Neural crest cell (in vitro differentiated cells): ENCODE data around the gene TRIO. TPM values are rescaled to one million over a fixed set of nuclear protein-coding genes. Genes with fewer than 3 reads are reported as not detected.
A peak's percentile ranks its signal among the peaks of the same experiment; 100 is the strongest.

Source experiments
- DNase-seq: peaks from one replicate; pipeline ENCODE4 v3.0.0; 2021; ENCODE audit warnings: low read depth, mixed read lengths, low spot score
- H3K27ac Mint-ChIP-seq: one replicate; pipeline ENCODE4 v1.8.0; 2021; ENCODE audit warnings: mild to moderate bottlenecking, mixed read lengths; ENCODE audit not compliant: unreplicated experiment
- H3K27me3 Mint-ChIP-seq: 2 replicates; pipeline ENCODE4 v1.8.0; 2021; ENCODE audit warnings: low read depth, mild to moderate bottlenecking, mixed read lengths
- H3K36me3 Mint-ChIP-seq: 2 replicates; pipeline ENCODE4 v1.8.0; 2021; ENCODE audit warnings: low read depth, mild to moderate bottlenecking, mixed read lengths
- H3K4me1 Mint-ChIP-seq: 2 replicates; pipeline ENCODE4 v1.8.0; 2021; ENCODE audit warnings: mixed read lengths
- H3K4me3 Mint-ChIP-seq: one replicate; pipeline ENCODE4 v1.8.0; 2021; ENCODE audit warnings: mild to moderate bottlenecking, mixed read lengths
- H3K9me3 Mint-ChIP-seq: 2 replicates; pipeline ENCODE4 v1.8.0; 2021; ENCODE audit warnings: mixed read lengths
- CTCF ChIP-seq: fragments of 200-600 bp; sonication (generic); conservative IDR thresholded peaks from 2 replicates; pipeline ENCODE4 v1.5.0; 2021; ENCODE audit warnings: antibody characterized with exemption, mild to moderate bottlenecking
- total RNA-seq: library from RNA; stranded (reverse); gene quantifications from 2 replicates; pipeline ENCODE4 v1.2.1, GENCODE V29; 2021

Gene TRIO
- total RNA-seq, 1 donor from 2014 or later, result 134 TPM

GRCh38 chr5:14402424-14402823 is 259.3 kb downstream of the TRIO start:
- H3K27ac Mint-ChIP-seq, result no peak overlapping the region
- peaks cover 30% of the 10 kb centered on the region for H3K36me3 Mint-ChIP-seq
- TF ChIP-seq CTCF, result no peak
- peaks cover 4% of the 10 kb centered on the region for H3K9me3 Mint-ChIP-seq
- no peak overlapping the region for H3K4me3 Mint-ChIP-seq
- no peaks in the 10 kb centered on the region for H3K27me3 Mint-ChIP-seq
- no peak for DNase-seq
- peaks cover 16% of the 10 kb centered on the region for H3K4me1 Mint-ChIP-seq

GRCh38 chr5:14404780-14405179 is 261.6 kb downstream of the TRIO start:
- peaks cover 35% of the 10 kb centered on the region for H3K36me3 Mint-ChIP-seq
- no peak overlapping the region for H3K27ac Mint-ChIP-seq

GRCh38 chr5:14405267-14405666 is 262.1 kb downstream of the TRIO start:
- TF ChIP-seq CTCF, result peak; percentile 53
- Mint-ChIP-seq H3K27me3 (no peaks in the 10 kb centered on the region), H3K4me3 (no peak overlapping the region), H3K27ac (no peak overlapping the region), H3K9me3 (peaks cover 4% of the 10 kb centered on the region), H3K36me3 (peaks cover 34% of the 10 kb centered on the region), H3K4me1 (peaks cover 9% of the 10 kb centered on the region)
- DNase-seq, result no peak

More at GRCh38 chr5:14404780-14405179, 261.6 kb downstream of the TRIO start:
- Mint-ChIP-seq H3K9me3 (peaks cover 4% of the 10 kb centered on the region), H3K4me3 (no peak overlapping the region), H3K4me1 (peaks cover 13% of the 10 kb centered on the region), H3K27me3 (no peaks in the 10 kb centered on the region)
- TF ChIP-seq CTCF, result no peak
- no peak for DNase-seq

- Mint-ChIP-seq H3K27me3 (no peaks in the 10 kb centered on the region), H3K4me1 (peaks cover 3% of the 10 kb centered on the region), H3K4me3 (no peak overlapping the region), H3K9me3 (peaks cover 4% of the 10 kb centered on the region), H3K36me3 (peaks cover 30% of the 10 kb centered on the region), H3K27ac (no peak overlapping the region)
- no peak for TF ChIP-seq CTCF
- DNase-seq, result no peak
Measured at GRCh38 chr5:14405706-14406553, 262.8 kb downstream of the TRIO start.

GRCh38 chr5:14406554-14406849 is 263.4 kb downstream of the TRIO start:
- Mint-ChIP-seq H3K36me3 (peaks cover 24% of the 10 kb centered on the region), H3K4me1 (no peaks in the 10 kb centered on the region)
- no peak for TF ChIP-seq CTCF

More at GRCh38 chr5:14406554-14406849, 263.4 kb downstream of the TRIO start:
- Mint-ChIP-seq H3K27me3 (no peaks in the 10 kb centered on the region), H3K4me3 (no peak overlapping the region), H3K9me3 (peaks cover 4% of the 10 kb centered on the region), H3K27ac (no peak overlapping the region)
- no peak for DNase-seq
